PFSK-1 (cell line): ENCODE measurements around the gene FAH.

Experiments used
- POLR2AphosphoS5 ChIP-seq: IDR thresholded peaks from 2 replicates; pipeline ENCODE4 v1.6.1; 2012; ENCODE audit warnings: low read depth, mild to moderate bottlenecking, control low read depth, low read length, moderate library complexity
- REST ChIP-seq, 2 experiments: IDR thresholded peaks; 2 replicates each; pipeline versions ENCODE4 v1.6.1 to v1.8.0; 2011 to 2012; ENCODE audit warnings: low read depth in 2 of 2, low read length in 2 of 2, control low read depth in 1 of 2, inconsistent platforms in 1 of 2, mild to moderate bottlenecking in 1 of 2, moderate library complexity in 1 of 2; ENCODE audit not compliant: insufficient read depth in 1 of 2
- TAF1 ChIP-seq: IDR thresholded peaks from 2 replicates; pipeline ENCODE4 v1.6.1; 2012; ENCODE audit warnings: low read length, control low read depth, borderline replicate concordance; ENCODE audit not compliant: insufficient read depth

DNA sequence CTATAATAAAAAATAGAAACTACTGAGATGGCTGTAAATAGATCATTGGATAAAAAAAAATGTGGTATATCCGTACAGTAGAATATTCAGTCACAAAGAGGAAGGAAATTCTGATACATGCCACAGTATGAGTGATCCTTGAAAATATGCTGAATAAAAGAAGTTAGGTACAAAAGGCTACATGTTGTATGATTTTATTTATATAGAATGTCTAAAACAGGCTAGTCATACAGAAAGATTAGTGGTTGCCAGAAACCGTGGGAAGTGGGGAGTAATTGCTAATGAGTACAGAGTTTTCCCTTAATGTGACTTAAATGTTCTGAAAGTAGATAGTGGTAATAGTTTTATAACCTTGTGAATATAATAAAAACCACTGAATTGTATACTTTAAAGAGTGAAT lies 24.9 kb upstream of the FAH start:
- TF ChIP-seq TAF1 = no peak
- TF ChIP-seq POLR2AphosphoS5 = no peak
- TF ChIP-seq REST (IDR thresholded peaks at IDR 0.05; ENCODE audit: insufficient read depth in 1 of 2, low read depth in 2 of 2, low read length in 2 of 2) = no peak
